ENCODE data around the gene POLE.

POLE gene

GRCh38 chr12:132711080-132711843, 24.1 kb upstream of the POLE start (continued):
- TF ChIP-seq ZXDB (tag by site-specific recombination; IDR thresholded peaks at IDR 0.05) (peak; percentile 53), ZNF146 (tag by site-specific recombination; IDR thresholded peaks at IDR 0.05) (no peak), ZNF561 (tag by site-specific recombination; IDR thresholded peaks at IDR 0.05; ENCODE audit: borderline replicate concordance) (no peak), ZNF350 (tag by site-specific recombination; IDR thresholded peaks at IDR 0.05) (no peak), ZNF169 (tag by site-specific recombination; IDR thresholded peaks at IDR 0.05) (no peak), ZNF426 (tag by site-specific recombination; IDR thresholded peaks at IDR 0.05) (no peak), SETDB1 (IDR thresholded peaks at IDR 0.05; ENCODE audit: insufficient read length, low read length) (no peak), ZNF473 (tag by site-specific recombination; IDR thresholded peaks at IDR 0.05) (no peak), ZNF521 (tag by site-specific recombination; IDR thresholded peaks at IDR 0.05) (no peak), FEZF1 (tag by site-specific recombination; IDR thresholded peaks at IDR 0.05) (no peak), SP3 (tag by site-specific recombination; IDR thresholded peaks at IDR 0.05) (no peak), BCL11B (tag by site-specific recombination; IDR thresholded peaks at IDR 0.05; ENCODE audit: low read depth) (no peak), ZBTB7A (tag by site-specific recombination; IDR thresholded peaks at IDR 0.05; ENCODE audit: low read depth) (no peak), ZNF76 (tag by site-specific recombination; IDR thresholded peaks at IDR 0.05; ENCODE audit: borderline replicate concordance, low read depth) (no peak), ZBTB17 (tag by site-specific recombination; IDR thresholded peaks at IDR 0.05) (peak; percentile 56), ZNF138 (tag by site-specific recombination; IDR thresholded peaks at IDR 0.05; ENCODE audit: borderline replicate concordance) (no peak), GLIS2 (tag by site-specific recombination; IDR thresholded peaks at IDR 0.05) (no peak), ZNF488 (tag by site-specific recombination; IDR thresholded peaks at IDR 0.05) (no peak), ZNF16 (tag by site-specific recombination; IDR thresholded peaks at IDR 0.05; ENCODE audit: low read depth) (no peak), ZNF658 (tag by site-specific recombination; IDR thresholded peaks at IDR 0.05) (no peak), ZNF239 (tag by site-specific recombination; IDR thresholded peaks at IDR 0.05) (no peak), ZBTB48 (tag by site-specific recombination; IDR thresholded peaks at IDR 0.05) (peak; percentile 64), ZNF223 (tag by site-specific recombination; IDR thresholded peaks at IDR 0.05) (no peak), ZNF140 (tag by site-specific recombination; IDR thresholded peaks at IDR 0.05) (no peak), PBX3 (CRISPR knock-in tag; IDR thresholded peaks at IDR 0.05) (no peak)

- Histone ChIP-seq H3K9me3 (ENCODE audit: control insufficient read depth, insufficient read depth, low read depth, low read length) (no peaks in the 10 kb centered on the region), H3K4me3 (ENCODE audit: low read depth, low read length) (peak within 1 kb of the TSS; percentile 83), H3K27ac (ENCODE audit: extremely low read depth, low read depth, low read length) (peak within 1 kb of the TSS; percentile 87), H3K4me1 (ENCODE audit: control insufficient read depth, insufficient read depth, low read length) (no peaks in the 10 kb centered on the region), H3K36me3 (ENCODE audit: control insufficient read depth in 2 of 2, insufficient read depth in 1 of 2, low read length in 2 of 2) (peaks cover 6 to 32% of the 10 kb centered on the region in 2 experiments; a peak in 2 of 3 replicates)
- ChIA-PET CTCF (no interaction called here), POLR2A (interaction anchor here (0.7 kb wide), 1 partner anchor 10 kb away, joined by 3 read pairs; no protein-coding TSS in a partner anchor)
- peak; percentile 65; the same call in 1 of the 2 replicates for TF ChIP-seq KLF8 (tag by site-specific recombination; IDR thresholded peaks at IDR 0.05)
- no peak for TF ChIP-seq ZBTB7A (tag by site-specific recombination; IDR thresholded peaks at IDR 0.05; ENCODE audit: low read depth)
- TF ChIP-seq ZNF148 (tag by site-specific recombination; IDR thresholded peaks at IDR 0.05; ENCODE audit: borderline replicate concordance) = no peak
- peak; percentile 67 for TF ChIP-seq ZEB2 (tag by site-specific recombination; IDR thresholded peaks at IDR 0.05)
- TF ChIP-seq PBX3 (CRISPR knock-in tag; IDR thresholded peaks at IDR 0.05) = peak; percentile 73
- peak; percentile 41 for TF ChIP-seq CTCF (tag by site-specific recombination; IDR thresholded peaks at IDR 0.05)
- peak; percentile 57 for TF ChIP-seq ZNF600 (tag by site-specific recombination; IDR thresholded peaks at IDR 0.05)
These were observed 23.4 kb upstream of the POLE start, which contains the start of gene PGAM5 for GRCh38 chr12:132710405-132711079. TSS of gene PGAM5 (plus strand) at chr12:132710842. CDS start at chr12:132710877, 35 bp downstream.

Data from HEK293 (cell line).